Sciatic nerve (tissue), 2 donors: ENCODE results near the gene TRMO. TPM values are rescaled to one million over a fixed set of nuclear protein-coding genes. Genes with fewer than 3 reads are reported as not detected.
"Not testable (repeated sequence)": the region's sequence is repeated elsewhere in the genome, so short reads cannot be mapped to it uniquely, and the experiment has no call there.

Source experiments
- ATAC-seq: fragments of 200-7000 bp; cut with Tn5 transposase; one replicate; pipeline ENCODE4 v1.9.1; 2020; ENCODE audit warnings: mild to moderate bottlenecking, moderate library complexity
- DNase-seq: peaks from one replicate; pipeline ENCODE4 v3.0.0-alpha.2; 2020; ENCODE audit warnings: low spot score
- intact Hi-C: fragments of 100-400 bp; cut with DNase I; formaldehyde crosslinking; loops from one replicate; pipeline ENCODE4 v1.14.2; 2022
- total RNA-seq: library from RNA; stranded (reverse); fragmentation: NEBNext Ultra II Directional; extraction: Animal tissue kit (Norgen Biotek cat#: 25700); gene quantifications from one replicate; pipeline ENCODE4 v1.2.1, GENCODE V29; 2021
- donor health status: DM: no; HTN: no; CAD: no.
- donor health status: DM: no; HTN: no; CAD: no.

Gene TRMO, protein sequence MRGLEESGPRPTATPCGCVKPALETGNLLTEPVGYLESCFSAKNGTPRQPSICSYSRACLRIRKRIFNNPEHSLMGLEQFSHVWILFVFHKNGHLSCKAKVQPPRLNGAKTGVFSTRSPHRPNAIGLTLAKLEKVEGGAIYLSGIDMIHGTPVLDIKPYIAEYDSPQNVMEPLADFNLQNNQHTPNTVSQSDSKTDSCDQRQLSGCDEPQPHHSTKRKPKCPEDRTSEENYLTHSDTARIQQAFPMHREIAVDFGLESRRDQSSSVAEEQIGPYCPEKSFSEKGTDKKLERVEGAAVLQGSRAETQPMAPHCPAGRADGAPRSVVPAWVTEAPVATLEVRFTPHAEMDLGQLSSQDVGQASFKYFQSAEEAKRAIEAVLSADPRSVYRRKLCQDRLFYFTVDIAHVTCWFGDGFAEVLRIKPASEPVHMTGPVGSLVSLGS
- 15.6 TPM for total RNA-seq

DNA sequence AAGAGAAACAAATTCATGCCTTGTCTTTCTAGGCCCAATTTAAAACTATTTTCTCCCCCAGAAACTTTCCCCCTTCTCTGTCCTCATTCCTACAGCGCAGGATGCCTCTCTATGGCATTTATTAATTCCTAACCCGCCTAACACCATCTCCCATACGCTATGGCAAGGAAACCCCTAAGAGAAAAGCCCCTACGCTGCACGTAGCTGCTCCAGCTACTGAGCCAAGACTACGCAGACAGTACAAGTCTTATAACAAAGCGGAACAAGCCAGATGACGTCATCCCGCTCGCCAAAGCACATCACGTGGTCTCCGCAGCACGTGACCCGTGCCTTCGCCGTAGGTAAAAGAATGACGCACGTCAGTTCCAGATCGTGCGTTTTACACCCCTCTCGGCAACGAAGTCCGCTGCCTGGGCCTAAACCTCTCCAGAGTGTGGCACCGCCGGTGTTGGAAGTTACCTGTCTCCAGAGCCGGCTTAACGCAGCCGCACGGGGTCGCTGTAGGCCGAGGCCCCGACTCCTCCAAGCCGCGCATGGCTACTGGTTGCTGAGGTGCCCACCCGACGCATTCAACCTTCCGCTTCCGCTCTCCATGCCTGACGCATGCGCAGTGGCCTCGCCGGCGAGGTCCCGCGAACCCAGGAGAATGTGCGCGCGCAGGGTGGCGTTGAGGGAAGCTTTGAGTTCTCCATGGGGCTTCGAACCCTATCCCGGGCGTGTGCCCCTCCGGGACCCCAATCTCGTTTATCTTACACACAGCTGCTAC lies at the start of gene TRMO:
Gene TRMO (minus strand): TSS at position 542 of the 766 bp plus-strand sequence. CDS start 7 bp downstream, at position 535.
- peak; percentile 98 for ATAC-seq
- peak; percentile 99 for DNase-seq
- intact Hi-C loops: loop anchor here (5.0 kb wide), 1 partner anchor 60 kb away; the partner anchor contains the start of gene ANP32B

DNA sequence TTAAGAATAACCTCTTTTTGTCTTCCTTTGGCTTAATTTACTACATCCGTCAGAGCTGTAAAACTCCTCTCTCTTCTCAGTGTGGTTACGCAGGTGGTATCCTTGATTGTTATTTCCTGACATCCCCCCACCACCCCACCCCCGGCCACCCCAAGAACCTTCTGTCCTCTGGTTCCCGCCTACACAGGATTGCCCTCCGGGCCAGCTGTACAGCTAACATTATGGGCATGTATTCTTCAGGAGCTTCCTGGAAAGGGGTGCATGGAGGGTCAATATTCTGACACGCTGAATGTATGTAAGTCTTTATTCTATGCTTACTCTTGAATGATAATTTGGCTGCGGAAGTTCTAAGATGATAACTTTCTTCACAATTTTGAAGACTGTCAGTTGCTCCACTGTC lies 47.9 kb upstream of the TRMO start:
- intact Hi-C loops: no loop called here
- DNase-seq: no peak
- ATAC-seq: no peak

DNA sequence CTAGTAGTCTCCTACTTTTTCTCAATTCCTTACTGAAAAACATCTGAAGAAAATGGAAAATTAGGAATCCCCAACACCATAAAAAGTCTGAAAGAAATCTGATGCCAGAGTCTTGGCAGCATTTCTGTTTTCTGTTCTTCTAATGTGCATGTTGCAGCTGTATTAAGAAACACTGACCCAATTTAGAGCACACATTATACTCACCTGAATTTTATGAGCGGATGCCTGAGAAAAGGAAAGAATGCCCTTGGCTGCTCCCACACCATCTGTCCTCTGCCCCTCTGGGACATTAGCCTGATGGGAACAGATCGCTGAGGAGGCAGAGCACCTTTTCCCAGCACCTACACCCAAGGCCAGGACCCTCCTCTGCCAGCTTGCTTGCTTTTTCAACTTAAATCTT lies 46.7 kb upstream of the TRMO start:
- DNase-seq (no peak), ATAC-seq (no peak)
- intact Hi-C loops: no loop called here

DNA sequence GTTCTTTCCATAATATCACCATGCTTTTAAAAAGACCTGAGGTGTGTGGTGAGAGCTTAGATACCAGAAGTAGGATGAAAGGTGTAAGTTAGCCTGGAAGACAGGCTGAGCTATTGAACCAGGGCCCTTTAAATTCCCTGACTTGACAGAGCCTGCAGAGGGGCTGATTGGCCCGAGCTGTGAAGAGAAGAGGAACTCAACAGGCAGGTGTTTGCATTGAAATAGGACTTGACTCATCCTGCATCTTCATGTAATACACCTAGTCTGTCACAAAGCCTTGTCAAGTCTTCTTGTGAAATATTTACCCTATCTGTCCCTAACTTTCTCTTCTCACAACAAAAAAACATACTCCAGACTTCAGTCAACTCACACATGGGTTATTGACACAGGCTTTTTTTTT lies 44.2 kb upstream of the TRMO start:
- no peak for ATAC-seq
- intact Hi-C loops: no loop called here

DNA sequence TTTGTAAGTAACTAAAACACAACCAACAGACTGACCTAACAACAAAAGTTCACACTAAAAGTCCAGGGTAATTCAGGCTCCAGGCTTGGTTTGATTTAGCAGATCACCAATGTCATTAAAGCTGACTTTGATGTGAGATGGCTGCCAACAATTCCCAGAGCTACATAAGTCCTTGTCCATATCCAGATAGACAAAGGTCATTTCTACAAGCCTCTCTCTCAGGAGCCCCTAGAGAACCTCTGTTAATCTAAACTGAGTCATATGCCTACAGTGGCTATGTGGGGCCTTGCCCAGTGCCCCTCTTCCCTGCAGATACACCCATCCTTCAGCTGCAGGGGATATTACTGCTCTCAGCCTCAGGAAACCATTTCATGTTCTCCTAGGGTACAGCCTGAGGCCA lies 42.6 kb upstream of the TRMO start:
- ATAC-seq (no peak), DNase-seq (no peak)
- intact Hi-C loops: no loop called here

More for the DNA sequence above, 44.2 kb upstream of the TRMO start:
- no peak for DNase-seq

DNA sequence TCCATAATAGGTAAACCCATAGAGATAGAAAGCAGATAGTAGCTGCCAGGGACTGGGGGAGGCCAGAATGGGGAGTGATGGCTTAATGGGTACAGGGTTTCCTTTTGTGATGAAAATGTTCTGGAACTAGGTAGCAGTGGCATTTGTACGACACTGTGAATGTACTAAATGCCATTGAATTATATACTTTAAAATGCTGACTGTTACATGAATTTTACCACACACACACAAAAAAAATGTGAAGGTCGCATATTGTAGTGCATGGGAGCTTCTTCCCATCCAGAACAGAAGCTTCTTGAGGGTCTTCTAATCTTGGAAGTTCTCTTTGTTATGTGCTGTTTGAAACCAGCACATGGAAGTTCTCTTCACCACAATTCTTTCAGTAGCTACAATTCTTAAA lies 40.9 kb upstream of the TRMO start:
- DNase-seq (no peak), ATAC-seq (no peak)
- intact Hi-C loops: no loop called here

DNA sequence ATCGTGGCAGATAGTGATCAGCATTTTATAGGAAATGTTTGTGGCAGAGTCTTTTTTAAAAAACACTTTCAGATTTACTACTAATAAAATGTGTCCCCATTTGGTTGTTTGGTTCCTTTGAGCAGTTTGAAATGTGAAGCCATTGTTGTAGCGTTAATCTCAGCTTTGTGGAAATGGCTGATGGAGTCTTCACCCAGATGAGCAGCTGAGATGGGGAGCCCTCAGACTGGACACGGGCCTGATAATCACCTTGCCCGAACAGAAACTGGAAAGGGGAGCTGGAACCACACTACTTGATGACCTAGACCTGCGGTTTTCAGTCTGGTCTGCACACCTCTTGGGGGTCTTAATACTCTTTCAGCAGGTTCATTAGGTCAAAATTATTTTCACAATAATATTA lies 40.3 kb upstream of the TRMO start:
- intact Hi-C loops: no loop called here
- DNase-seq (no peak), ATAC-seq (no peak)

DNA sequence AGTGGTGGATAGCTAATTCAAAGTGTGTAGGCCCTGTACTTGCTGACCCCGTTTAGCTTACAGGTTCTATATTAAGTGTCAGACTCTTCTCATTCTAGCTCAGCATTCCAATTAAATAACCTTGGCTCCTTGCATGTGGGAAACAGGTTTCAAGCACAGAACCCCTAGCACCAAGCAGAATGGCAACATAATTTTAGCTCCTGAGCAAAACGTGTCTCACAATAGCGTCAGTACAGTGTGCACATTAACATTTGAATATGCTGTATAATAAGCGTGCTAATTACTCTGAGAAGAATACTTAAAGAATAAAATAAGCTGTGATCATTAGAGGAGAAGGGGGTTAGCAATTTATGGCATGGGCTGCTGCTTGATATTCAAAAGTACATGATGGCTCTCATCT lies 39.8 kb upstream of the TRMO start:
- intact Hi-C loops: no loop called here
- DNase-seq (no peak), ATAC-seq (no peak)

DNA sequence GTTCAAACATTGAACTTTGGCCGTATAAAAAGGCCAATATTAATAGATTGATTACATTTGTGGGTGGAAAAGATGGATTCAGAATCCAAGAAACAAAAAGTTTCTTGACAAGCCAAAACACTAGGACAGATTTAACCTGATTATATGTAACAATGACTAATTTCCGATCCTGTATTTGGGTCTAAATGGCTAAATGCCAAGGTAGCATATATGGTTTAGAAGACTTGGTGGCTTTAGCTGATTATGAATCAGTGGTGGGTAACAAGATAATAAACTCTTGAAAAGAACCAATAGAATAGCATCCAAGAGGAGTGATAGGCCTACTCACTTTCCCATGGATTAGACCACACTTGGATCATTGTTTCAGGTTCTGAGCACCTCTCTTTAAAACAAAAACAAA lies 39.1 kb upstream of the TRMO start:
- intact Hi-C loops: no loop called here
- DNase-seq (no peak), ATAC-seq (no peak)

DNA sequence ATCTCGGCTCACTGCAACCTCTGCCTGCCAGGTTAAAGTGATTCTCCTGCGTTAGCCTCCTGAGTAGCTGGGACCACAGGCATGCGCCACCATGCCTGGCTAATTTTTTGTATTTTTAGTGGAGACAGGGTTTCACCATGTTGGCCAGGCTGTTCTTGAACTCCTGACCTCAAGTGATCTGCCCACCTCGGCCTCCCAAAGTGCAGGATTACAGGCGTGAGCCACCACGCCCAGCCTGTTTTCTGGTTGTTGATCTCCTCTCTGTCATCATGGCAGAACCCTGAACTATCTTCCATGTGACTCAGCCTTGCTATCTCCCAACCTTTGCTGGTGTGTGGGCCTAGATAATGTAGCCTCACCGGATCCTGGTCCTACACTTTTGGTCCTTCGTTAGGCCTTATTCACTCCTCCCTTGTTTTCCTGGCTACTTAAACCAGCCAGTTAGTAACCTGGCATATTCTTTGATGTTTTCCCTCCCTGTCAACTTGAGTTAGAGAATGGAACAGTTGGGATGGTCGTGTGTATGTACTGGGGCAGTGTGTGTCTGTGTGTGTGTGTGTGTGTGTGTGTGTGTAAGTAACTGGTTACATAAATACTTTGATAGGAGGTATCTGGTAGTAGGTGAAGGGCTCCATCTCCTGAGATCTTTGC lies 38.5 kb upstream of the TRMO start:
- ATAC-seq, intact Hi-C loops, DNase-seq: not testable (repeated sequence)

DNA sequence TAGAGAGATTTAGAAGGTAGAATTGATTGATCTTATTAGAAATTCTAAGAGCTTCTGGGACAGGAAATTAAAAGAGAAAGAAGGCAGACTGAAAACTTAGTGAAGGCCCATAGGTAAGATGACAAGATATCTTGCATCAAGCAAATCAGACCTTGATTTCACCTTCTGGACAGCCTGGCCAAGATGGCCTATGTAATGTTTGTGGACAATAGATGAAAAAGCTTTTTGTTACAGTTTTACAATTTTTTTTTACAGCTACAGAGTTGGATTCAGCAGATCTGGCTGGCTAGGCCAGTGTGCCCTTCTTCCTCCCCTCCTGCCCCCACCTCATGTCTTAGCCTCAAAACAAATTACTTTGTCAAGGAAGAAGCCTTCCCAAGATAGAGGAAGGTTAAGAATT lies 37.3 kb upstream of the TRMO start:
- ATAC-seq (no peak), DNase-seq (no peak)
- intact Hi-C loops: no loop called here

DNA sequence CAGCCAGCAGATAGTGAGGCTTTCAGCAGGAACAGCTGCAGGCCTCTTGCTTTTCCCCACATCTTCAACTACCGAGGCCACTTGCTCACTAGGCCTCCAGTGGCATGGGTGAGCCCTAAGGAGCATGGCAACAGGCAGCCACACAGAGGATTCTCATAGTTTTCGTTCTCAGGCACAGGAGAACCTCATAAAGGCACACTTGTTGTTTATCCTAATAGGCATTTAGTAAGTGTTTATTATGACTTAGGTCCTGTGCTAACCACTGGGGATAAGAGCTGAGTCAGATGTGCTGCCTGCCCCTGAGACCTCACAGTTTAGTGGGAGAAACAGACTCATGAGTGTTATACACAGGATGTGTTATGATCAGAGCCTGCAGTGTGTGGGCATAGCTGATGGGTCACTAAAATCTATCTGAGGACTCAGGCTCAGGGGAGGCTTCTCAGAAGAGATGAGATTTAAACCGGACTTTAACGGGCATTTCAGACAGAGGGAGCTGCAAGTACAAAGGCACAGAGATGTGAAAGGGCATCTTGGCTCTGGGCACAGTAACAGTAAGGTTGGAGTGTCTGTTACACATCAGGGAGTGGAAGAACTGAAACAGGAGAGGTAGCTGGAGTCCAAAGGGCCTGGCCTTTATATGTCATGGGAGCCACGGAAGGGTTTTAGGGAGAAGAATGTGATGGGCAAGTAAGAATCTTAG lies 36.7 kb upstream of the TRMO start:
- intact Hi-C loops: no loop called here
- ATAC-seq (no peak), DNase-seq (no peak)

DNA sequence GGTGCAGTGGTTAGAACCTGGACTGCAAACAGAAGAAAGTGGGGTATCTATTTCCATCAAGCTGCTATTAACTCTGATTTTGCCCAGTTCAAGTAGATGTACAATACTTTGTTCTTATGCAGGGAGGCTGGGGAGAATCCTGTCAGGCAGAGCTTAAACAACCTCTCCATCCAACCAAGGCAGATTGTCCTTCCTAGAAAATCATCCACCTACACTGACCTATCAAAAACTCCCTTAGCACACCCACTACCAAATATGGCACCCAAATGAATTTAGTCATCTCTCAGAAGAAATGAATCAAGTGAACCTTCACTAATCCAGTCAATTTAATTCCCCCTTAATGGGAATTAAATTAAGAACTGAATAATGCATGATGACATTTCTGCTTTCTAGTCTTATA lies 34.0 kb upstream of the TRMO start:
- DNase-seq: no peak
- intact Hi-C loops: no loop called here
- no peak for ATAC-seq

DNA sequence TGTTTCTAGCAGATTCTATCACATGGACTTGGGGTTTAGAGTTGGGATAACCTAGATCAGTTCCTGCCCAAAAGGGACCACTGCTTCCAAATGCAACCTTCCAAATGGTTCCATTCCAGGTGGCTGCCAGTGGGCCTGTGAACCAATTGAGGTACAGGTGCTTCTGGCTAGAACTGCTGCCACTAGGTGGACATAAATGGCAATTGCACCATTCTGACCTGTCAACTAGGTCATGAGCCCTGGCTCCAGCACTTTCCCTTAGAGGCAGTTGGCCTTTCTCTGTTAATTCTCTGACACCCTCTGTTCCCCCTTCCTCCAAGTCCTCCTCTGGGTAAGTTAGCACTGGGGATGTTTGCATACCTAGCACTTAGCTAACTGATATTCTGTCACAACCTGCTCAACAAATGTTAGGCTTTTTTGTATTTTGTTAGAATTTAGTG lies 32.3 kb upstream of the TRMO start:
- ATAC-seq: no peak
- DNase-seq: no peak
- intact Hi-C loops: no loop called here

DNA sequence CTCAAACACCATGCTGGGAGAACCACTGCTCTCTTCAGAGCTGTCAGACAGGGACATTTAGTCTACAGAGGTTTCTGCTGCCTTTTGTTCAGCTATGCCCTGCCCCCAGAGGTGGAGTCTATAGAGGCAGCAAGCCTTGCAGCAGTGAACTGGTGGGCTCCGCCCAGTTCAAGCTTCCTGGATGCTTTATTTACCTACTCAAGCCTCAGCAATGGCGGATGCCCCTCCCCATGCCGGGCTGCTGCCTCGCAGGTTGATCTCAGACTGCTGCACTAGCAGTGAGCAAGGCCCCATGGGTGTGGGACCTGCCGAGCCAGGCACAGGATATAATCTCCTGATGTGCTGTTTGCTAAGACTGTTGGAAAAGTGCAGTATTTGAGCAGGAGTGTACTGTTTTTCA lies 28.6 kb upstream of the TRMO start:
- DNase-seq, ATAC-seq, intact Hi-C loops: not testable (repeated sequence)

DNA sequence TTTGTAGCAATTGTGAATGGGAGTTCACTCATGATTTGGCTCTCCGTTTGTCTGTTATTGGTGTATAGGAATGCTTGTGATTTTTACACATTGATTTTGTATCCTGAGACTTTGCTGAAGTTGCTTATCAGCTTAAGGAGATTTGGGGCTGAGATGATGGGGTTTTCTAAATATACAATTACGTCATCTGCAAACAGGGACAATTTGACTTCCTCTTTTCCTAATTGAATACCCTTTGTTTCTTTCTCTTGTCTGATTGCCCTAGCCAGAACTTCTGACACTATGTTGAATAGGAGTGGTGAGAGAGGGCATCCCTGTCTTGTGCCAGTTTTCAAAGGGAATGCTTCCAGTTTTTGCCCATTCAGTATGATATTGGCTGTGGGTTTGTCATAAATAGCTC lies 24.8 kb upstream of the TRMO start:
- intact Hi-C loops, DNase-seq, ATAC-seq: not testable (repeated sequence)

DNA sequence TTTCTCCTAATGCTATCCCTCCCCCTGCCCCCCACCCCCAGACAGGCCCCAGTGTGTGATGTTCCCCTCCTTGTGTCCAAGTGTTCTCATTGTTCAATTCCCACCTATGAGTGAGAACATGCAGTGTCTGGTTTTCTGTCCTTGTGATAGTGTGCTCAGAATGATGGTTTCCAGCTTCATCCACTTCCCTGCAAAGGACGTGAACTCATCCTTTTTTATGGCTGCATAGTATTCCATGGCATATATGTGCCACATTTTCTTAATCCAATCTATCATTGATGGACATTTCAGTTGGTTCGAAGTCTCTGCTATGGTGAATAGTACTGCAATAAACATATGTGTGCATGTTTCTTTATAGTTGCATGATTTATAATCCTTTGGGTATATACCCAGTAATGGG lies 23.2 kb upstream of the TRMO start:
- ATAC-seq, DNase-seq, intact Hi-C loops: not testable (repeated sequence)

DNA sequence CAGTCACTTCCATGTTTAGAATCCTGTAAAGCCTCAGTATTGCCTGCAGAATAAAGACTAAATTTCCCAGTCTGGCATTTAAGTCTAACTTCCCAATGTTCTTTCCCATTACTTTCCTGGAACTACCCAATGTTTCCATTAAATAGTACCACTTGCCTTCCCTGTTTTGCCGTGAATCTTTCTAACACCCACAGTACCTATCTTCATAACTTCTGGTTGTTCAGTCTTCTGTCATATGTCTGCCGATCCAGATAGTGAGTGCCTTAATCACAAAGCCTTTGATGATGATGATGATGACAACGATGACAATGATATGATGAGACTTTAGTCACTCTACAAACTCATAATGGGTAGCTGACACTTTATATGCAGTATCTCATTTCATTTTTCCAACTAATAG lies 22.3 kb upstream of the TRMO start:
- no peak for DNase-seq

DNA sequence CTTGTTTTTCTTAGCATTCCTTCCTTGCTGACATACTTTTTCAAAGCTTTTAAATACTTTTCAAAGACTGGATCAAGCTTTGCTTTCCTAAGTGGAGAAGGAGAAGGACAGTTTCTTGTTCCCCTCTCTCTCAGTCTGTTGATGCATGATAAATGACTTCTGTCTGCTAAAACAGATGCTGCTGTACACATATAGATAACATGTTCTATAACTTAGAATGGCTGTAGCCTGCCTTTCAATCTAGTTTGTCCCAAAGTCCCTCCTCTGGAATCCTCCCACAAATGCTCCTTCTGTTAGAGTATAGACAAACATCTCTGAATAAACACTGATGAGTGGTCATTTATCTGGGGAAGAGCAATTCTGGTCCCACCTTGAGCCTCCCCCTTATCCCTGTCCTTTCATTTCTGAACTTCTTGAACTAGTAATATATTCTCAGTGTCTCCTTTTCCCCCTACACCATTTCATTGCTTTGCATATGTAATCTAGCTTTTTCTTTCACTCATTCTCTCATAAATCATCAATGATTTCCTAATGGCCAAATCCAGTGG lies 21.1 kb upstream of the TRMO start:
- intact Hi-C loops: no loop called here
- DNase-seq (no peak), ATAC-seq (no peak)

More for the DNA sequence above, 22.3 kb upstream of the TRMO start:
- ATAC-seq: no peak
- intact Hi-C loops: no loop called here
